ENCODE results near the gene KRTAP8-1. TPM values are rescaled to one million over a fixed set of nuclear protein-coding genes. Genes with fewer than 3 reads are reported as not detected.

KRTAP8-1 gene, protein sequence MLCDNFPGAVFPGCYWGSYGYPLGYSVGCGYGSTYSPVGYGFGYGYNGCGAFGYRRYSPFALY
- not detected in 2 replicates for total RNA-seq

DNA sequence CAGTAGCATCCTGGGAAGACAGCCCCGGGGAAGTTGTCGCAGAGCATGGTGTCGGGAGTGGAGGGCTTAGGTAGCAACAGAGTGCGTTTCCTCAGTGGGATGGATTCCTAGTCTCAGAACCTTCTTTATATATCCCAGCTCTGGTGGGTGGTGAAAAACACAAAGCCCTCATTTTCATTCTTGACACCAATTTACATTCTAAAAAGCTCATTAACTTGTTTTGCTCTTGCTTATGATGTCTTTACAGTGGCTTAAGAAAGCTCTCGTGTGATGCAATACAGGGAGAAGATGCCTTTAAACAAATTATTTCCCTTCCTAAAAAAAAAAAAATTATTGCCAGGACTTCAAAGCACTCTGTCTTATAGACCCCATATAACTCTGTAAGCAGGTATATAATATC, at the start of gene KRTAP8-1:
KRTAP8-1 (minus strand) TSS at position 101 of the 400 bp plus-strand sequence; CDS start at position 47, 54 bp downstream.

DNA sequence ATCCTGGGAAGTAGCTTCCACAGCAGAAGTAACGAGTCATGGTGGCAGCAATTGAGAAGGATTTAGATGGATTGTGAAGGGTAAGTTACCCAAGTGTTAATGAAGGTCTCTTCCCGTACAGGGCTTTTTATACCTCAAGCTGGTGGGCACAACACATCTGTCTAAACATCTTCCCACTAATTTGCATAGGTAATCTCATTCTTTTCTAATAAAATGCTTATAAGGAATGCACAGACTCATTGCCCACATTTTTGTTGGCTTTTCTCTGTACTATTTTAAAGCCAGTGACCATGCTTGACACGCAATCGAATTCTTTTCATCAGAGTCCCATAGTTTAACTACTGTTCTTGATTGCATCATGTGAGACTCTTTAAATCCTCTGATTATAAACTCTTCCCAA, 16.6 kb upstream of the KRTAP8-1 start, which contains the start of gene KRTAP7-1:
KRTAP7-1 (minus strand) TSS at position 101 of the 400 bp plus-strand sequence; CDS start at position 40, 61 bp downstream.

Other genes with a start within 250 kb of the KRTAP8-1 start
- not detected in 2 replicates for gene KRTAP22-2, start 222.9 kb downstream of the KRTAP8-1 start, total RNA-seq
- not detected in 2 replicates for gene KRTAP6-3, start 220.8 kb downstream of the KRTAP8-1 start, total RNA-seq
- gene KRTAP6-2, start 214.4 kb downstream of the KRTAP8-1 start, total RNA-seq = not detected in 2 replicates
- not detected in 2 replicates for gene KRTAP22-1, start 212.2 kb downstream of the KRTAP8-1 start, total RNA-seq
- gene KRTAP6-1, start 199.3 kb downstream of the KRTAP8-1 start, total RNA-seq = not detected in 2 replicates
- gene KRTAP20-1, start 196.8 kb downstream of the KRTAP8-1 start, total RNA-seq = not detected in 2 replicates
- gene KRTAP20-4, start 192.6 kb downstream of the KRTAP8-1 start, total RNA-seq = not detected in 2 replicates
- not detected in 2 replicates for gene KRTAP20-2, start 178.1 kb downstream of the KRTAP8-1 start, total RNA-seq
- gene KRTAP20-3, start 170.4 kb downstream of the KRTAP8-1 start, total RNA-seq = not detected in 2 replicates
- not detected in 2 replicates for gene KRTAP21-3, start 94.5 kb downstream of the KRTAP8-1 start, total RNA-seq
- gene KRTAP21-2, start 66.0 kb downstream of the KRTAP8-1 start, total RNA-seq = not detected in 2 replicates
- gene KRTAP21-1, start 57.8 kb downstream of the KRTAP8-1 start, total RNA-seq = not detected in 2 replicates
- not detected in 2 replicates for gene KRTAP7-1, start 16.5 kb upstream of the KRTAP8-1 start, total RNA-seq
- gene KRTAP11-1, start 68.3 kb upstream of the KRTAP8-1 start, total RNA-seq = not detected in 2 replicates
- gene KRTAP19-8, start 225.2 kb upstream of the KRTAP8-1 start, total RNA-seq = not detected in 2 replicates